HG03175 (cell line): ENCODE measurements around the gene NDST1.
"Not testable (repeated sequence)": the region's sequence is repeated elsewhere in the genome, so short reads cannot be mapped to it uniquely, and the experiment has no call there.

Experiments
- ATAC-seq: cut with Tn5 transposase; IDR thresholded peaks from one replicate; pipeline ENCODE4 v1.9.1; 2021; ENCODE audit warnings: mild to moderate bottlenecking, moderate library complexity; ENCODE audit not compliant: unreplicated experiment

Gene NDST1

DNA sequence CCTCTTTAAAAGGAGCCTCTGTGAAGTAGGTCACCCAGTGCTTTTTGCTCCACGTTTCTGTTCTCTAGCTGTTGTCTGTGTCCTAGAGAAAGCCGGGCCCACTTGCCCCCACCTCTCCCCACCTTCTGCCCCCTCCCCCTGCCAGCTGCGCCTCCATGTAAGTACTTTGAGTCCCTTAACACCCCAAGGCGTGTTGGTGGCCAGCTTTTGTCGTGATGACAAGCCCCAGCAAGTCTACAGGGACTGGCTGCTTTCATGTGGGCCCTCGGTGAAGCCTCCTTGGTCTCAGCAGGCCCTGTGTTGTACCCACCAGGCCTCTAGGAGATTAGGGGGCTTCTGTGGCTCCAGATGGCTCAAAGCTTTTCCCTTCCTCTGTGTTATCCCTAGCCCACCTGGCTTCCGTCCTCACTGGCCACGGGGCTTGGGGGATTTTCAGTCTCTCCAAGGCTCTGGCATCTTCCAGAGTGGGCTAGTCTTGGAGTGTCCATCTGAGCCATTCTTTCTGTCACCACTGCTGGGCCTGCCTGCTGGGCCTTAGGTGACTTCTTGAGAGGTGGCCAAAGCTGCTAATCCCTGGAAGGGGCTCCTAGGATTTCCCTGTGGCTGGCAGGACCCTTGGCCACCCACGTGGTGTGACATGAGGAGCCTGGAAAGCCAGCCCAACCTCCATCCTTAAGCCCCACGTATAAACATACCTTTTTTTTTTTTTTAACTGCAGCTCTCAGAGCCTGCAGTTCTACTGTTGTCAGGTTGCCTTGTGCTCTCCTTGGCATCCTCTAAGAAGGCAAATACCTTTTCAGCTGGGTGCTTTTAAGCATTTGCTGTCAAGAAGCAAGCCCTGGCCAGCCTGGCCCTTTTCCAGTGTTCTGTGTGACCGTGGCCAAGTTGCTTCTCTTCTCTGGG lies 1.1 kb upstream of the NDST1 start:
- no peak for ATAC-seq

DNA sequence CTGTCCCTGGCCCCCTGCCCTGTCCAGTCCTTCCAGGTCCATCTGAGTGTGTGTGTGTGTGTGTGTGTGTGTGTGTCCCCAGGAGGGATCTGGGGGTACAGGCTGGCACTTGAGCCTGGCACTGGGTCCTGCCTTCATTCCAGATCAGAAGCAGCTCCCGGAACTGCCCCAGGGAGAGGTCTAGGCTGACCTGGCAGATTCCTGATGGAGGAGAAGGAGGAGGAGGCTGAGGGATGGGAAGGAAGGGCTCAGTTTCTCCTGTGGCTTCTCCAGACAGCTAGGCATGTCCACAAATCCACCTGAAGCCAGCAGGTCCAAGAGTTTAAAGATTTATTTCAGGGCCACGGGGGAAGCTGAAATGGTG lies 328 bp downstream of the NDST1 start:
- no peak for ATAC-seq

DNA sequence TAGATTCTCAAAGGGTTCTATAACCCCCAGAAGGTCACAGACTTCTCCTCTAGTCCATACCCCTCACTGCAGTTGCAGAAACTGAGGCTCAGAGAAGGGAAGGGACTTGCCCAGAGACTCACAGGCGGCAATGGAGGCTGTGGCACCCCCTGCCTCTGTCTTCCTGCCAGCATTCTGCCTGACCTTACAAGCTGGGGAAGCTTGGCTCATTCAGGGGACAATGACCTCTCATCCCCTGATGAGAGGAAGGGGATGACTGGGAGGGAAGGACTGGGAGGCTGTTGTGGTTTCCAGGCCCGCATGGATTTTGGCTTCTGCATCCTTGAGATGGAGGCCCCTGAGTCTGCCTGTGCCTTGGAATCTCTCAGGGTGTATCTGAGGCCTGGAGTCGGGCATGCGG lies 897 bp downstream of the NDST1 start:
- ATAC-seq, result no peak

DNA sequence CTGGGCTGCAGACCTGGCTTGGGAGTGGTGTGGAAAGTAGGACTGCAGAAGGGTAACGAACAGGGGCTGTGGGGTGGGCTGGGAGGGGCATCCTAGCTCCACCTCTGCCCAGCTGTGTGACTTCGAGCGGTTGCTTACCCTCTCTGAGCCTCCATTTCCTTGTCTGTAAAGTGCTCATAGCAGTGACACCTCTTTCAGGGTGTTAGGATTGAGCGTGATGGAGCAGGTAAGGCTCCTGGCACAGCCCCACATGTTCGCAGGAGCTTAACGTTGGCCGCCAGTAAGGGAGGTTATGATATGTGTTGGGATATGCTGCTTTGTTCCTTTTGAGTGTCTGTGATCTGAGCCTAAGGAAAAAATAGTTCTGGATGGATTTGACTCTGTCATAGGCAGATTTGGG lies 2.1 kb downstream of the NDST1 start:
- no peak for ATAC-seq

DNA sequence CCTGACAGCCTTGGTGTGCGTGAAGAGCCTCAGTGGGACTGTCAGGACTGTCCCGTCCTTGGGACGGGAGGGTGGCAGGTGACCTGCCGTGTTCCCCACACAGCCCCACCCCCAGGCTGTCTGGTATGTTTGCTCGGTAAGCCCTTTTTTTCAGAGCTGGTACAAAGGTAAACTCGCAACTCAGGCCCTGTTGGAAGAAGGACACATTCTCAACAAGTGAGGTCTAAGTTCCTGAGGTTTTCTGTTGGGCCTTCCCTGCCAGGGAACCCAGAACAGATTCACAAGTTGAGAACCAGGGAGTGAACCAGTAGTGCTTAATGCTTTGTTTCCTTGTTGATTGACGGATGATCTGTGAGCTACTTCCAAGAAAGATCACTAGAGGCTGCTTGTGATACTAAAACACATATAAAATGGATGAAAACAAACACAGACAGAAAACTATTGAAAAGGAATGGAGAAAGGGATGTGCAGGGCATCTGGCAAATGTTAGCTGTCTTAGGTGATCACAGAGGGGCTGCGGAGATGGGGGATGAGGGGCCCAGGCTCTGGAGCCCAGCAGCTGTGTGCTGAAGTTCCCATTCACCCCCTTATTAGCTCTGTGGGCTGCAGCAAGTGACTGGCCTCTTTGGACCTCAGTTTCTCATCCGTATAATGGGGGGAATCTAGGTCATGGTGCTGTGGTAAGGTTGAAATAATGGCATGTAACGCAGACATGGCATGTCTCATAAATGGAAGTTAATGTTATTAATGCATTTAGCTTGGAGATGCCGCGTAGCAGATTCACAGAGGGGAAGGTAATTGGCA lies 2.7 kb downstream of the NDST1 start:
- no peak for ATAC-seq

DNA sequence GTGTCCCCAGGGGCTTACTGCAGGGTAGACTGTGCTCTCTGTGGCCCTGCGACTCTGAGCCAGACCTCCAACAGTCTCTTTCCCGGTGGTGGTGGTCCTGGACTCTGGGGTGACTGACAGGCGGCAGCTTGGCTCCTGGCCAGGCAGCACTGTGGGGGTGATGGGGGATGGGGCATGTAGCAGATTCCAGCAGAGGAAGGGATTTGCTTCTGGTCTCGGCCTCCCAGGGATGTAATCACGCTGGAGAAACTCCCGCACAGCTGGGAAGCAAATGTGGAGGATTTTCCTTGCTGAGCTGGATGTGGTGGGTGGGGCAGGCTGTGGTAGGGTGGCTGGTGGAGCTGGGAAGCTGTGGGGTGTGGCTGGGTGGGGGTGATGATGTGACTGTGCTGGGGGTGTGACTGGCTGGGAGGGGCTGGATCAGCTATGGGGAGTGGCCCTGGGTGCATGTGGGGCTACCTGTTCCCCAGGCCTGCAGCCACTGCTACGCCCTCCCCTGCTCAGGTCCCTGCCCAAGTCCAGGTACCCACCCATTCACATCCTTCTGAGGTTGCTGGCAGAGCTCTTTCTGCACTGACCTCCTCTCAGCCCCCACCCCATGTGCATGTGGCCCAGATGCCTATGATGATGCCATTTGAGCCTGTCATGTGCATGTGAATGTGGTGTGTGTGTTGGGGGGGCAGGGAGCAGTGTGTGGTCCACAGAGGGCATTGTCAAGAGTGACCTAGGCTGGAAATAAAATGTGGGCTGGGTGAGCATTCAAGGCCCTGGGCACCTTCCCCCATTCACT lies 3.8 kb downstream of the NDST1 start:
- ATAC-seq, result no peak

DNA sequence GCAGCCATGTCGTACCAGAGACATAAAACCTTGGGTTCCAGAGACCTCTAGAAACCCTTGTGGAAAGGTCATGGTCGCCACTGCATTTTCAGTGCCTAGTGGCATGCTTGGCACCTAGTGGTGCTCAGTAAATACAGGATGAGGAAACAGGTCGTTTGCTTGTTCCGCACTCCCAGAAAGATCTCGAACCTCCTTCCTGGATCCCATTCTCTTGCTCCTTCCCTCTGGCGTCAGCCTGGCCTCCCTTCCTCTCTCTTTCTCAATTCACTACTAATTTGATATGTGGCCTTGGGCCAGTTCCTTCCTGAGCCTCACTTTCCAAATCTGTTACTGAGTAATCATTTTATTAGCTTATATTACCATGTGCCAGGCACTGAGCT lies 4.4 kb downstream of the NDST1 start:
- ATAC-seq, result no peak

DNA sequence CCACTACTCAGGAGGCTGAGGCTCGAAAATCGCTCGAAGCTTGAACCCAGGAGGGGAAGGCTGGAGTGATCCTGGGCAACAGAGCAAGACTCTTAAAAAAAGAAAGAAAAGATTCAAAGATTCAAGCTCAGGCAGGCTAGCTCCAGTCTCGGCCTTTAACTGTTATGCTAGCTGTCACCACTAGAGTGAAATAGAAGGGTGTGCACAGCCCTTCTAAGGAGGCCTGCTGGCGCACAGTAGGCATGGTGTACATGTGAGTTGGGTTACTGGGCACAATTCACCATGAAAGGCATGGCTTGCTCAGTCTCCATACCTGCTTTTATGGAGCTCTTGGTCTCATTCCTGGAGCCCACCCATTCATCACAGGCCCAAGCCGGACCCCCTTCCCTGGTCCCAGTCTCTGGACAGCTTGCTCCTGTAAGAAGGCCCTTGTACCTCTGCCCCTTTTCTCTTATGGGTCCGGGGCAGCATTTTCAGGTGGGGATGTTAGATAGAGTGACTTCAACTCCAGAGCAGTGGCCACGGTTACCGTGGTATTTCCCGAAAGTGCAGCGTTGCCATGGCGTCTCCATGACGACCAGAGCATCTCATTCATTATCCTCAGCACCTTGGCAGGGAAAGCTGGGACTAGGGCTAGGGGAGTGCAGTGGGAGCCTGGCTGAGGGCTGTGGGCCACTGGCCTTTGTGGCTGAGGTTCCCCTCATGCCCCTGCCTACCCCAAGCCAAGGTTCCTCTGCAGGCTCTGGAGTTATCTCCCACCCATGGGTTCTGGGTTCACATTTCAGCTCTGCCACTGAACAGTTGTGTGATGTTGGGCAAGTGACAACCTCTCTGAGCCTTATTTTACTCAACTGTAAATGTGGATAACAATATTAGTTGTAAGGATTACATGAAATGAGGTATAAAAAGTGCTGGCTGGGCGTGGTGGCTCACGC lies 5.7 kb downstream of the NDST1 start:
- no peak for ATAC-seq

DNA sequence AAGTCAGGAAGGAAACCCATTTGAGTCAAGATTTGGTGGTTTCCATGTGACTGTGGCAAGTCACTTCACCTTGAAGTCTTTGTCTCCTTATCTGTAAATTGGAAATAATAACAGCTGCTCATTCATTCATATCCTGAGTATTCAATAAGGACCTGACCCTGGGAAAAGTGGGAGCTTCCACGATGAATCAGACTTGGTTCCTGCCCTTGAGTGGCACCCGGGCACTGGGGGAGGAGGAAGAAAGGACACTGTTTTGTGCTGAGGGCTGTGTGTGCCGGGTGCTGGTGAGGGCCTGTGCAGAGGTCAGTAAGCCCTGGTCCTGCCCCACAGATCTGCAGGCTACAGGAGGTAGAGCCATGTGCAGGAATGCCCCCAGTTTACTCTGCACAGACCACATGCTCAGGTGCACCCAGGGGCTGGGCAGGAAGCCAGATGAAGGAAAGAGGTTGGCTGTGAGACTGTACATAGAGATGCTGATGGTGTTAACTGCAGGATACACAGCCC lies 6.8 kb downstream of the NDST1 start:
- no peak for ATAC-seq

DNA sequence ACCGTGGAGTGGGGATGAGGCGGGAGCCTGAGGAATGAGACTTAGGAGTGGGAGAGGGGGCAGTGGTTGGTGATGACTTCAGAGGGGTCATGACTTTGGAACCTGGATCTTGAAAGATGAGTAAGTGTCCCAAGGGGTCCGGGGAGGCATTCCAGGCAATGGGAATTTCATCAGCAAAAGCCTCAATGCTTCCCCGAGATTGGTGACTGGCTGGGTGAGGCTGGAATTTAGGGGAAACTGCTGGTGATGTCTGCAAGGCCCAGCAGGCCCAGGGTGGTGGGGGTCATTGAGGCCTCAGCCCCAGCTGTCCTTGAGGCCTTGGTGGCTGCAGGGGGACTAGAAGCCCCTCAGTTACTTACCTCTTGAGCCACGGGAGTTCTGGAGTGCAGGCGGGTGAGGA lies 7.5 kb downstream of the NDST1 start:
- ATAC-seq, result no peak

DNA sequence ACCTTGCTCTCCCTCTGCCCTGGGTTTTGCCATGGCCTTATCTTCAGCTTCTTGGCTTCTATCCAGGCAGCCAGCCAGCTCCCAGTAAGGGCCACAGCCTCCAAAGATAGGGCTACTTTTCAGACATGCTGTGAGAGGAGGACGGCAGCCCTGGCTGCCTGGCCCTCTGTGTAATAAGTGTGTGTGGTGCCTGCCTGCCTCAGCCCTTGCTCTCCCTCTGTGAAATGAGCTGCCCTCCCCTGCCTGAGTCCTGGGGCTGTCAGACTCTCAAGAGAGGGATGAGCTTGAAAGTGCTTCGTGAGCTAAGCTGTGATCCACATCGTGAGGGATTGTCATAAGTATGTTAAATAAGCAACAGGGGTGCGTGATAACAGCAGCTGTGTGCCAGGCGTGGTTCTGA lies 8.1 kb downstream of the NDST1 start:
- no peak for ATAC-seq

DNA sequence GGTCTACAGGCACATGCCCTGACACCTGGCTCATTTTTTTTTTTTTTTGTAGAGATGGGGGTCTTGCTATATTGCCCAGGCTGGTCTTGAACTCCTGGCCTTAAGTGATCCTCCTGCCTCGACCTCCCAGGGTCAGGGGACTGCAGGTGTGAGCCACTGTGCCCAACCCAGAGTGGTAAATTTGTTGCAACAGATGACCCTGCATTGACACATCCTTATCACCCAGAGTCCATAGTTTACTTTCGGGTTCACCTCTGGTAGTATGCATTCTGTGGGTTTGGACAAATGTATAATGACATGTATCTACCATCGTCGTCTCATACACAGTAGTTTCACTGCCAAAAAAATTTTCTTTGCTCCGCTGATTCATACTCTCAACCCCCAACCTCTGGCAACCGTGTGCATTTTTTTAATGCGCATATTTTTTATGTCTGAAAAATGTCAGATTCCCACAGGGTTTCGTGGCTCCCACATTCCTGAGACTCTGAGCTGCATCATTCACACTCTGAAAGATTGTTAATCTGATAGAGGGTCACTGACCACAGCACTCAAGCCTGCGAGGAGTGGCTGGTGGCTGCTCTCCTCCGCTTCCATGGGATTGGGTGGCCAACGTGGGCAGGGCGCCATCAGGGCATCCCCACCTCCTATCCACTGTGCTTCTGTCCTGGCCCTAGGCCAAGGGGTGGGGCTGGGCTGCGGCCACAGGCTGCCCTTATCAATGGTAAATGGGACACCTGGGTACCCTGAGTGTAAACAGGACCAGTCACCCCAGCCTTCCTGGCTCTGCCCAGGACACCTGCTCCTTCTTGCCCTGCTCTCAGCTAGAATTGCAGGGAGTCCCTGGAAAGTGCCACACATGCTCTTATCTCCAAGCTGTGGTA lies 9.6 kb downstream of the NDST1 start:
- no peak for ATAC-seq

DNA sequence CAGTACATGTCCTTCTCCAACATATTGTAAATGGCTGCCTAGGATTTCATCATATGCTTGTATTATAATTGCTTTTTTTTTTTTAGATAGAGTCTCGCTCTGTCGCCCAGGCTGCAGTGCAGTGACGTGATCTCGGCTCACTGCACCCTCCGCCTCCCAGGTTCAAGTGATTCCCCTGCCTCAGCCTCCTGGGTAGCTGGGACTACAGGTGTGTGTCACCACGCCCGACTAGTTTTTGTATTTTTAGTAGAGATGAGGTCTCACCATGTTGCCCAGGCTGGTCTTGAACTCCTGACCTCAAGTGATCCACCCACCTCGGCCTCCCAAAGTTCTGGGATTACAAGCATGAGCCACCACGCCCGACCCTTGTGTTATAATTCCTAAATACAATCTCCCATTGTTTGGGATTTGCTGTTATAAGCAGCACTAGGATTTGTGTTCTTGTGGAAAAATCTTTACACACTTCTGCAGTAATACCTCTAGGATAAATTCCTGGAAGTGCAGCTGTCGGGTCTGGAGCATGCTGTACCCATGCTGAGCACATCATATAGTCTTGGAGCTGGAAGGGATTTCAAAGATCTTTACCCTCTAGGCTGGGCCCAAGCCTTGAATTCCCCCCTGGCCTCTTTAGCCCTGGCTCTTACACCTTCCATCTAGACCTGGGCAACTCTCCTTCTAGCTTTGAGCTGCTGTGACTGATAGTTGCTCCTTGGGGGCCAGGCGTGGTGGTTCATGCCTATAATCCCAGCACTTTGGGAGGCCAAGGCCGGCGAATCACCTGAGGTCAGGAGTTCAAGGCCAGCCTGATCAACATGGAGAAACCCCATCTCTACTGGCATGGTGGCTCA lies 11.0 kb downstream of the NDST1 start:
- ATAC-seq, result not testable (repeated sequence)

DNA sequence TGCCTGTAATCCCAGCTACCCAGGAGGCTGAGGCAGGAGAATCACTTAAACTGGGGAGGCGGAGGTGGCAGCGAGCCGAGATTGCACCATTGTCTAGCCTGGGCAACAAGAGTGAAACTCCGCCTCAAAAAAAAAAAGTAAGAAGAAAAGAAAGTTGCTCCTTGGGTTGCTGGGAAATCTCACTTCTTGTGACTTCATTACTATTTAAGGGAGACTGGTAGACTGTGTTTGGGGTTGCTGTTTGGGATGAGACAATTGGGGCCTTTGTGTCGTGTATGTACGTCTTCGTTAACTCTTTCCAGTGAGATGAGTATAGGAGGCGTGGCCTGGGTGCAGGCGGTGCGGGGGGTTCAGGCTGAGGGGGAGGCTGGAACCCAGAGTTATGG lies 11.6 kb downstream of the NDST1 start:
- ATAC-seq, result no peak

DNA sequence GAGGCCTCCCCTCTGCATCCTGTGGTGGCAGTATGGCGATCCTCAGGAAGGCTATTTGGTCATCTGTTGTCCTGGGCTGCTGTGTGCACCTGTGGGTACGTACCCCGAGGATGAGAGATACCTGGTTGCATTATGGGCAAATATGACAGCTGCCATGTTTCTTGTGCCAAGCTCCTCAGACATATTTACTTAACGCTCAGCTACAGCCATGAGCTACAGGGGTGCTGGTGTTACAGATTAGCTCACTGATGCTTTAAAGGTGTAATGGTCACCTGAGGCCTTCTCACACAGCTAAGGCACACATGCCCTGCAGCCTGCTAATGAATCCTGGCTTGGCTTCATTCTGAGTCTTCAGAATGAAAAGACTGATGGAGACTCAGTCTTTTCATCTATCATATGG lies 12.0 kb downstream of the NDST1 start:
- no peak for ATAC-seq

DNA sequence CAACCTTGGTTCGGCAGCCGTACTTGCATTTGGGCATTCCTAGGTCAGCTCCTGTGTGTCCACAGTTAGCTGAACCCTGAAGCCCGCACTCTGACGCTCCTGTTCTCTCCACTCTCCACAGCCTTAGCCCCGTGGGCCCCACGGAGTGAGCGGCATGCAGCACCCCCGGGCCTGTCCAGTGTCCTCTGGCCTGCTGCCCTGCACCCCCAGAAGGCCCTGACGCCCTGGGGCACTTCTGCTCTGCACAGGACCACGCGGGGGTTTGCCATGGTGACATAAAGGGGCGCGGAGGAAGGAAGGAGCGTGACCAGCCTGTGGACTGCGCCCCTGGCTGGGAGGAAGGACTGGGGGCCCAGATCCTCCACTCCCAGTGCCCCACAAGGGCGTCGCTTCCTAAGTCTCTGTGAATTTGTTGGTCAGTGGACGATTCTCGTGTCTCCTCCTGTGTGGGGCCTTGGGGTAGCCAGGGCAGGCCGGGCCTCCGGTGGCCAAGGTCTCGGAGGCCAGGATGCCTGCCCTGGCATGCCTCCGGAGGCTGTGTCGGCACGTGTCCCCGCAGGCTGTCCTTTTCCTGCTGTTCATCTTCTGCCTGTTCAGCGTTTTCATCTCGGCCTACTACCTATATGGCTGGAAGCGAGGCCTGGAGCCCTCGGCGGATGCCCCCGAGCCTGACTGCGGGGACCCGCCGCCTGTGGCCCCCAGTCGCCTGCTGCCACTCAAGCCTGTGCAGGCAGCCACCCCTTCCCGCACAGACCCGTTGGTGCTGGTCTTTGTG lies 13.0 kb downstream of the NDST1 start:
- ATAC-seq, result no peak

DNA sequence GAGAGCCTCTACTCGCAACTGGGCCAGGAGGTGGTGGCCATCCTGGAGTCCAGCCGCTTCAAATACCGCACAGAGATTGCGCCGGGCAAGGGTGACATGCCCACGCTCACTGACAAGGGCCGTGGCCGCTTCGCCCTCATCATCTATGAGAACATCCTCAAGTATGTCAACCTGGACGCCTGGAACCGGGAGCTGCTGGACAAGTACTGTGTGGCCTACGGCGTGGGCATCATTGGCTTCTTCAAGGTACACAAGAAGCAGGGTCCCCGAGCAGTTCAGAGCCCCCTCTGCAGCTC lies 13.5 kb downstream of the NDST1 start:
- ATAC-seq, result no peak
